Measurements from ENCODE around the gene GPATCH2. TPM values are rescaled to one million over a fixed set of nuclear protein-coding genes. Genes with fewer than 3 reads are reported as not detected.

The GPATCH2 gene
- total RNA-seq, 1 experiment from 2014 or later = 11.3 TPM

DNA sequence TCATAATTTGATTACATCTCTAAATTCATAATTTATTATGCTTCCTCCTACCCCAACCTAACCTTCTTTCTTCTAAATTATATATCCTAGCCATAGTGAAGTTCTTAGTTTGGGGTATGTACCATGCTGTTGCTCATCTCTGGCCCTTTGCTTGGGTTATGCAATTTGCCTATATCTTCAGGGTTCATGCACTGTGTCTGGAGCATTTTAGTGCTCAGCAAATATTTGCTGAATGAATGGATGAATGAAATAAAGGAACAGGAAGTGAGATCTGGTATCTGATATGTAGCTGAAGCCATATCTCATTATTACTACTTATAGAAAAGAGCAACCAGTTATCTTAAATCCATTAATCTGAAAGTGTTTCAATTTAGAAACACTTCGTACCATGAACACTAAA lies 137.6 kb downstream of the GPATCH2 start:
- Histone ChIP-seq H2AFZ (ENCODE audit: low read depth, low read length, poor library complexity, severe bottlenecking) (no peak overlapping the region), H3K9ac (ENCODE audit: low read length) (no peak overlapping the region), H4K20me1 (ENCODE audit: insufficient read depth) (no peaks in the 10 kb centered on the region), H3K4me2 (ENCODE audit: low read length) (no peak overlapping the region), H3K4me3 (replicated peaks in 1 of 2; ENCODE audit: low read depth in 1 of 2, low read length in 2 of 2) (no peak overlapping the region), H3K27me3 (ENCODE audit: insufficient read depth, low read length) (no peaks in the 10 kb centered on the region), H3K36me3 (ENCODE audit: control insufficient read depth in 1 of 2, insufficient read depth in 2 of 2, low read length in 2 of 2) (no peaks in the 10 kb centered on the region), H3K4me1 (ENCODE audit: control insufficient read depth in 1 of 2, insufficient read depth in 2 of 2, low read length in 2 of 2) (no peaks in the 10 kb centered on the region), H3K9me2 (ENCODE audit: insufficient read depth) (no peaks in the 10 kb centered on the region), H3K79me2 (ENCODE audit: insufficient read depth, low read length) (no peaks in the 10 kb centered on the region), H3K27ac (ENCODE audit: low read depth, low read length) (no peak overlapping the region), H3K9me3 (ENCODE audit: control insufficient read depth in 1 of 2, insufficient read depth in 1 of 2, low read depth in 1 of 2, low read length in 2 of 2) (no peaks in the 10 kb centered on the region)
- no peak for TF ChIP-seq ZNF274 (IDR thresholded peaks at IDR 0.05; ENCODE audit: low read depth, low read length)
- TF ChIP-seq JUND (IDR thresholded peaks at IDR 0.05) = no peak
- no peak for TF ChIP-seq SP1 (IDR thresholded peaks at IDR 0.05; ENCODE audit: low read depth)
- TF ChIP-seq, protein P1, sequence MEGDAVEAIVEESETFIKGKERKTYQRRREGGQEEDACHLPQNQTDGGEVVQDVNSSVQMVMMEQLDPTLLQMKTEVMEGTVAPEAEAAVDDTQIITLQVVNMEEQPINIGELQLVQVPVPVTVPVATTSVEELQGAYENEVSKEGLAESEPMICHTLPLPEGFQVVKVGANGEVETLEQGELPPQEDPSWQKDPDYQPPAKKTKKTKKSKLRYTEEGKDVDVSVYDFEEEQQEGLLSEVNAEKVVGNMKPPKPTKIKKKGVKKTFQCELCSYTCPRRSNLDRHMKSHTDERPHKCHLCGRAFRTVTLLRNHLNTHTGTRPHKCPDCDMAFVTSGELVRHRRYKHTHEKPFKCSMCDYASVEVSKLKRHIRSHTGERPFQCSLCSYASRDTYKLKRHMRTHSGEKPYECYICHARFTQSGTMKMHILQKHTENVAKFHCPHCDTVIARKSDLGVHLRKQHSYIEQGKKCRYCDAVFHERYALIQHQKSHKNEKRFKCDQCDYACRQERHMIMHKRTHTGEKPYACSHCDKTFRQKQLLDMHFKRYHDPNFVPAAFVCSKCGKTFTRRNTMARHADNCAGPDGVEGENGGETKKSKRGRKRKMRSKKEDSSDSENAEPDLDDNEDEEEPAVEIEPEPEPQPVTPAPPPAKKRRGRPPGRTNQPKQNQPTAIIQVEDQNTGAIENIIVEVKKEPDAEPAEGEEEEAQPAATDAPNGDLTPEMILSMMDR (IDR thresholded peaks at IDR 0.05 in 2 of 3, conservative IDR thresholded peaks at IDR 0.05 in 1 of 3; ENCODE audit: borderline replicate concordance in 1 of 3, insufficient read depth in 1 of 3, low read depth in 2 of 3, low read length in 2 of 3) = no peak
- no peak for TF ChIP-seq ZFX (IDR thresholded peaks at IDR 0.05)
- no peak for TF ChIP-seq EZH2phosphoT487 (IDR thresholded peaks at IDR 0.05; ENCODE audit: borderline replicate concordance)
- TF ChIP-seq, protein P2, sequence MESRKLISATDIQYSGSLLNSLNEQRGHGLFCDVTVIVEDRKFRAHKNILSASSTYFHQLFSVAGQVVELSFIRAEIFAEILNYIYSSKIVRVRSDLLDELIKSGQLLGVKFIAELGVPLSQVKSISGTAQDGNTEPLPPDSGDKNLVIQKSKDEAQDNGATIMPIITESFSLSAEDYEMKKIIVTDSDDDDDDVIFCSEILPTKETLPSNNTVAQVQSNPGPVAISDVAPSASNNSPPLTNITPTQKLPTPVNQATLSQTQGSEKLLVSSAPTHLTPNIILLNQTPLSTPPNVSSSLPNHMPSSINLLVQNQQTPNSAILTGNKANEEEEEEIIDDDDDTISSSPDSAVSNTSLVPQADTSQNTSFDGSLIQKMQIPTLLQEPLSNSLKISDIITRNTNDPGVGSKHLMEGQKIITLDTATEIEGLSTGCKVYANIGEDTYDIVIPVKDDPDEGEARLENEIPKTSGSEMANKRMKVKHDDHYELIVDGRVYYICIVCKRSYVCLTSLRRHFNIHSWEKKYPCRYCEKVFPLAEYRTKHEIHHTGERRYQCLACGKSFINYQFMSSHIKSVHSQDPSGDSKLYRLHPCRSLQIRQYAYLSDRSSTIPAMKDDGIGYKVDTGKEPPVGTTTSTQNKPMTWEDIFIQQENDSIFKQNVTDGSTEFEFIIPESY (IDR thresholded peaks at IDR 0.05; ENCODE audit: extremely low read depth, insufficient replicate concordance, low read length) = no peak
- no peak for TF ChIP-seq FOSL1 (IDR thresholded peaks at IDR 0.05; ENCODE audit: low read depth)
- TF ChIP-seq EGR1 (IDR thresholded peaks at IDR 0.05; ENCODE audit: low read depth) = no peak
- TF ChIP-seq RAD21 (IDR thresholded peaks at IDR 0.05; ENCODE audit: low read depth) = no peak
- intact Hi-C loops (cut with micrococcal nuclease) = no loop called here
- RAD21 ChIA-PET (ENCODE audit: low non-redundant PET in 1 of 2, low total read pairs in 2 of 2, uncharacterized antibody in 2 of 2, unreplicated experiment in 2 of 2) = no interaction called here
- no peak for ATAC-seq
- no TSS peak for BruUV-seq (replicated peaks)
- POLR2A ChIA-PET = no interaction called here
- DNase-seq (ENCODE audit: low read depth, low spot score) = no peak
- CTCF ChIA-PET = no interaction called here
